AG04450 (cell line): ENCODE results near the gene MAGI3. TPM values are rescaled to one million over a fixed set of nuclear protein-coding genes. Genes with fewer than 3 reads are reported as not detected.

Source experiments
- CTCF ChIA-PET: fragments of 300-600, 350-600 bp; formaldehyde crosslinking; extraction: SDS; loops from one replicate; lab custom pipeline; 2022; ENCODE audit warnings: antibody characterized with exemption, inconsistent platforms; lab: Charles Lee
- POLR2A ChIA-PET: fragments of 350-600 bp; formaldehyde crosslinking; extraction: SDS; loops from one replicate; lab custom pipeline; 2021; ENCODE audit warnings: antibody characterized with exemption, inconsistent platforms; lab: Yijun Ruan, JAX
- DNase-seq: peaks from one replicate; pipeline ENCODE4 v3.0.0-alpha.2; 2011; ENCODE audit warnings: low read depth, low spot score
- H3K27ac ChIP-seq: one replicate; pipeline ENCODE4 v1.5.1; 2012; ENCODE audit warnings: low read depth, low read length, control low read depth
- H3K27me3 ChIP-seq: one replicate; pipeline ENCODE4 v1.6.0; 2012; ENCODE audit warnings: low read length; ENCODE audit not compliant: control insufficient read depth, insufficient read depth
- H3K4me3 ChIP-seq: 2 replicates; pipeline ENCODE4 v1.5.1; 2011; ENCODE audit warnings: mild to moderate bottlenecking, low read depth, low read length, control low read depth
- H3K9me3 ChIP-seq: 2 replicates; pipeline ENCODE4 v1.5.1; 2012; ENCODE audit warnings: low read length; ENCODE audit not compliant: control insufficient read depth, insufficient read depth
- polyA plus RNA-seq: library from polyadenylated mRNA; depleted of rRNA; stranded (reverse); fragments of >200 nt; gene quantifications from 2 replicates; pipeline ENCODE4 v1.2.3, GENCODE V29; 2011
- TF ChIP-seq, protein P1 (sequence below): IDR thresholded peaks from 2 replicates; pipeline ENCODE4 v1.5.1; 2011; ENCODE audit warnings: low read depth, low read length, control low read depth, inconsistent platforms

Gene MAGI3
- polyA plus RNA-seq, 1 experiment: 5.8 TPM

GRCh38 chr1:113657126-113657525 lies 266.8 kb downstream of the MAGI3 start:
- Histone ChIP-seq H3K27me3 (no peaks in the 10 kb centered on the region), H3K4me3 (no peak overlapping the region), H3K27ac (no peak overlapping the region), H3K9me3 (no peaks in the 10 kb centered on the region)
- TF ChIP-seq, protein P1, sequence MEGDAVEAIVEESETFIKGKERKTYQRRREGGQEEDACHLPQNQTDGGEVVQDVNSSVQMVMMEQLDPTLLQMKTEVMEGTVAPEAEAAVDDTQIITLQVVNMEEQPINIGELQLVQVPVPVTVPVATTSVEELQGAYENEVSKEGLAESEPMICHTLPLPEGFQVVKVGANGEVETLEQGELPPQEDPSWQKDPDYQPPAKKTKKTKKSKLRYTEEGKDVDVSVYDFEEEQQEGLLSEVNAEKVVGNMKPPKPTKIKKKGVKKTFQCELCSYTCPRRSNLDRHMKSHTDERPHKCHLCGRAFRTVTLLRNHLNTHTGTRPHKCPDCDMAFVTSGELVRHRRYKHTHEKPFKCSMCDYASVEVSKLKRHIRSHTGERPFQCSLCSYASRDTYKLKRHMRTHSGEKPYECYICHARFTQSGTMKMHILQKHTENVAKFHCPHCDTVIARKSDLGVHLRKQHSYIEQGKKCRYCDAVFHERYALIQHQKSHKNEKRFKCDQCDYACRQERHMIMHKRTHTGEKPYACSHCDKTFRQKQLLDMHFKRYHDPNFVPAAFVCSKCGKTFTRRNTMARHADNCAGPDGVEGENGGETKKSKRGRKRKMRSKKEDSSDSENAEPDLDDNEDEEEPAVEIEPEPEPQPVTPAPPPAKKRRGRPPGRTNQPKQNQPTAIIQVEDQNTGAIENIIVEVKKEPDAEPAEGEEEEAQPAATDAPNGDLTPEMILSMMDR: no peak
- POLR2A ChIA-PET: no interaction called here
- DNase-seq: no peak
- CTCF ChIA-PET: no interaction called here

- DNase-seq: no peak
- Histone ChIP-seq H3K27me3 (no peaks in the 10 kb centered on the region), H3K9me3 (no peaks in the 10 kb centered on the region), H3K4me3 (no peak overlapping the region), H3K27ac (no peak overlapping the region)
- TF ChIP-seq, protein P1: no peak
- POLR2A ChIA-PET: no interaction called here
- CTCF ChIA-PET: no interaction called here
Observed at GRCh38 chr1:113657556-113658063, 267.3 kb downstream of the MAGI3 start.

GRCh38 chr1:113659035-113659434 lies 268.7 kb downstream of the MAGI3 start:
- TF ChIP-seq, protein P1: no peak
- Histone ChIP-seq H3K9me3 (no peaks in the 10 kb centered on the region), H3K27ac (no peak overlapping the region), H3K4me3 (no peak overlapping the region), H3K27me3 (no peaks in the 10 kb centered on the region)
- ChIA-PET POLR2A (no interaction called here), CTCF (interaction anchor here (0.5 kb wide), 1 partner anchor 33 kb away, joined by 4 read pairs; no protein-coding TSS in a partner anchor)
- DNase-seq: no peak

GRCh38 chr1:113659556-113659955 lies 269.2 kb downstream of the MAGI3 start:
- Histone ChIP-seq H3K4me3 (no peak overlapping the region), H3K27ac (no peak overlapping the region), H3K27me3 (no peaks in the 10 kb centered on the region), H3K9me3 (no peaks in the 10 kb centered on the region)
- ChIA-PET POLR2A (no interaction called here), CTCF (no interaction called here)
- TF ChIP-seq, protein P1: no peak
- no peak for DNase-seq

GRCh38 chr1:113660088-113660487 lies 269.8 kb downstream of the MAGI3 start:
- no peak overlapping the region for H3K4me3 ChIP-seq
- no peaks in the 10 kb centered on the region for H3K27me3 ChIP-seq
- CTCF ChIA-PET: no interaction called here
- no peak overlapping the region for H3K27ac ChIP-seq
- POLR2A ChIA-PET: interaction anchor here (0.7 kb wide), 1 partner anchor 12 kb away, joined by 5 read pairs; no protein-coding TSS in a partner anchor
- H3K9me3 ChIP-seq: no peaks in the 10 kb centered on the region
- TF ChIP-seq, protein P1: no peak
- no peak for DNase-seq
